IMR-90 (cell line): ENCODE measurements around the gene TOE1. TPM values are rescaled to one million over a fixed set of nuclear protein-coding genes. Genes with fewer than 3 reads are reported as not detected.
A peak's percentile ranks its signal among the peaks of the same experiment; 100 is the strongest.

Source experiments
- ATAC-seq: fragments of 200-7000 bp; cut with Tn5 transposase; 2 replicates; pipeline ENCODE4 v1.9.1; 2020; ENCODE audit warnings: low read depth, mild to moderate bottlenecking, moderate library complexity
- BruUV-seq: library from RNA; stranded (reverse); fragments of 400-500 nt; replicated peaks from 2 replicates; lab custom pipeline; 2021; lab: Mats Ljungman, UMichigan
- CTCF ChIA-PET: fragments of 300-600 bp; formaldehyde crosslinking; extraction: SDS; loops from one replicate; lab custom pipeline; 2021; ENCODE audit warnings: antibody characterized with exemption; lab: Yijun Ruan, JAX
- POLR2A ChIA-PET: fragments of 300-600 bp; sonication (Branson Sonifier 250); formaldehyde crosslinking; loops from one replicate; lab custom pipeline; 2022; ENCODE audit warnings: antibody characterized with exemption; ENCODE audit not compliant: unreplicated experiment; lab: Charles Lee
- DNase-seq: peaks from one replicate; pipeline ENCODE4 v3.0.0; 2013
- H2AFZ ChIP-seq: replicated peaks from 2 replicates; pipeline ENCODE3; 2013; ENCODE audit warnings: low read length, mild to moderate bottlenecking; ENCODE audit not compliant: poor library complexity
- H2AK5ac ChIP-seq: 2 replicates; pipeline ENCODE4 v1.6.1; 2013; ENCODE audit warnings: low read depth, low read length, inconsistent platforms
- H2AK9ac ChIP-seq: replicated peaks from 2 replicates; pipeline ENCODE3; 2013; ENCODE audit warnings: mild to moderate bottlenecking, low read depth, low read length, moderate library complexity; ENCODE audit not compliant: poor library complexity
- H2BK120ac ChIP-seq: 2 replicates; pipeline ENCODE4 v1.6.1; 2013; ENCODE audit warnings: low read depth, low read length, inconsistent platforms
- H2BK15ac ChIP-seq: 3 replicates; pipeline ENCODE4 v1.6.1; 2013; ENCODE audit warnings: low read depth, low read length, inconsistent platforms
- H2BK20ac ChIP-seq: 2 replicates; pipeline ENCODE4 v1.6.1; 2013; ENCODE audit warnings: low read depth, mild to moderate bottlenecking, inconsistent platforms, low read length, moderate library complexity
- H2BK5ac ChIP-seq: 2 replicates; pipeline ENCODE4 v1.6.1; 2013; ENCODE audit warnings: mild to moderate bottlenecking, low read depth, low read length, inconsistent platforms; ENCODE audit not compliant: poor library complexity, severe bottlenecking
- H3K14ac ChIP-seq: replicated peaks from 2 replicates; pipeline ENCODE4 v1.6.1; 2013; ENCODE audit warnings: low read depth, low read length, inconsistent platforms
- H3K18ac ChIP-seq: 2 replicates; pipeline ENCODE4 v1.6.1; 2013; ENCODE audit warnings: low read depth, low read length, control low read depth
- H3K23ac ChIP-seq: 2 replicates; pipeline ENCODE4 v1.6.1; 2013; ENCODE audit warnings: low read depth, low read length, inconsistent platforms
- H3K27ac ChIP-seq: 2 replicates; pipeline ENCODE4 v1.5.1; 2013; ENCODE audit warnings: mild to moderate bottlenecking, control low read depth, low read length; ENCODE audit not compliant: insufficient read depth
- H3K27me3 ChIP-seq: 2 replicates; pipeline ENCODE4 v1.6.1; 2013; ENCODE audit warnings: low read length; ENCODE audit not compliant: control insufficient read depth, insufficient read depth
- H3K36me3 ChIP-seq: 2 replicates; pipeline ENCODE4 v1.6.1; 2013; ENCODE audit warnings: low read length, mixed read lengths; ENCODE audit not compliant: control insufficient read depth, insufficient read depth
- H3K4ac ChIP-seq: 2 replicates; pipeline ENCODE4 v1.6.1; 2013; ENCODE audit warnings: low read depth, low read length, inconsistent platforms
- H3K4me1 ChIP-seq: 2 replicates; pipeline ENCODE4 v1.6.1; 2013; ENCODE audit warnings: low read length, mixed read lengths; ENCODE audit not compliant: control insufficient read depth, insufficient read depth
- H3K4me2 ChIP-seq: 2 replicates; pipeline ENCODE4 v1.6.1; 2013; ENCODE audit warnings: low read depth, mild to moderate bottlenecking, control low read depth, low read length, moderate library complexity
- H3K4me3 ChIP-seq: 2 replicates; pipeline ENCODE4 v1.5.1; 2013; ENCODE audit warnings: low read depth, mild to moderate bottlenecking, control low read depth, low read length, moderate library complexity; ENCODE audit not compliant: insufficient read depth
- H3K56ac ChIP-seq: 2 replicates; pipeline ENCODE4 v1.6.1; 2013; ENCODE audit warnings: low read length, inconsistent platforms; ENCODE audit not compliant: insufficient read depth; ENCODE audit errors: extremely low read depth
- H3K79me1 ChIP-seq, 2 experiments: 2 replicates each; pipeline ENCODE4 v1.6.1; 2013; ENCODE audit warnings: low read length in 2 of 2, inconsistent platforms in 1 of 2, low read depth in 1 of 2
- H3K9ac ChIP-seq: 2 replicates; pipeline ENCODE4 v1.6.1; 2013; ENCODE audit warnings: low read depth, low read length, control low read depth
- H3K9me1 ChIP-seq: 2 replicates; pipeline ENCODE4 v1.6.1; 2013; ENCODE audit warnings: low read length, inconsistent platforms; ENCODE audit not compliant: insufficient read depth
- H3K9me3 ChIP-seq: 2 replicates; pipeline ENCODE4 v1.6.1; 2013; ENCODE audit warnings: low read length; ENCODE audit not compliant: control insufficient read depth, insufficient read depth
- H4K20me1 ChIP-seq: 2 replicates; pipeline ENCODE4 v1.6.1; 2013; ENCODE audit warnings: low read length, inconsistent platforms; ENCODE audit not compliant: insufficient read depth
- H4K5ac ChIP-seq: 2 replicates; pipeline ENCODE4 v1.6.1; 2013; ENCODE audit warnings: mild to moderate bottlenecking, low read depth, low read length, control low read depth
- H4K8ac ChIP-seq, 2 experiments: 2 replicates each; pipeline ENCODE4 v1.6.1; 2013; ENCODE audit warnings: low read depth in 2 of 2, low read length in 2 of 2, control low read depth in 1 of 2, inconsistent platforms in 1 of 2
- H4K91ac ChIP-seq: 2 replicates; pipeline ENCODE4 v1.6.1; 2013; ENCODE audit warnings: low read depth, low read length, inconsistent platforms; ENCODE audit not compliant: insufficient read depth
- BHLHE40 ChIP-seq: fragments of 150-350 bp; IDR thresholded peaks from 2 replicates; pipeline ENCODE4 v1.6.1; 2016; ENCODE audit warnings: mild to moderate bottlenecking, low read depth, low read length
- CEBPB ChIP-seq: IDR thresholded peaks from 2 replicates; pipeline ENCODE4 v1.6.1; 2012; ENCODE audit warnings: low read depth, low read length, improper control_type of control experiment
- CTCF ChIP-seq: conservative IDR thresholded peaks from 2 replicates; pipeline ENCODE4 v1.5.1; 2012; ENCODE audit warnings: mild to moderate bottlenecking, low read depth, low read length, improper control_type of control experiment
- MXI1 ChIP-seq: IDR thresholded peaks from 2 replicates; pipeline ENCODE4 v1.6.1; 2012; ENCODE audit warnings: low read depth, mild to moderate bottlenecking, low read length, moderate library complexity, borderline replicate concordance
- POLR2A ChIP-seq: IDR thresholded peaks from 2 replicates; pipeline ENCODE4 v1.6.1; 2012; ENCODE audit warnings: mild to moderate bottlenecking, low read depth, low read length
- RAD21 ChIP-seq: IDR thresholded peaks from 2 replicates; pipeline ENCODE4 v1.6.1; 2012; ENCODE audit warnings: low read length, improper control_type of control experiment
- RFX5 ChIP-seq: IDR thresholded peaks from 2 replicates; pipeline ENCODE4 v1.8.0; 2012; ENCODE audit warnings: low read depth, mild to moderate bottlenecking, low read length, moderate library complexity
- SMC3 ChIP-seq: fragments of 150-350 bp; IDR thresholded peaks from 2 replicates; pipeline ENCODE4 v1.6.1; 2016; ENCODE audit warnings: low read depth, mild to moderate bottlenecking, antibody characterized with exemption, low read length, moderate library complexity
- WGBS, 2 experiments: methylation state at CpG; one replicate each; pipeline versions ENCODE4 v1.1.5 to v1.1.7; 2013; ENCODE audit warnings: missing lambda C conversion rate in 2 of 2; ENCODE audit not compliant: insufficient read length in 1 of 2; ENCODE audit errors: extremely low coverage in 2 of 2; 5-methylcytosine and 5-hydroxymethylcytosine counted together
- dilution Hi-C: fragments of 300-500 bp; cut with HindIII; formaldehyde crosslinking; loops from one replicate; pipeline ENCODE4 v1.14.3; 2018; ENCODE audit warnings: low sequenced_read_pairs; ENCODE audit not compliant: unreplicated experiment
- in situ Hi-C: fragments of 300-500 bp; cut with MboI; formaldehyde crosslinking; loops from 3 replicates; pipeline ENCODE4 v1.14.3; 2019; ENCODE audit warnings: low sequenced_read_pairs, inconsistent platforms, mixed read lengths
- intact Hi-C: fragments of 100-400 bp; cut with micrococcal nuclease; formaldehyde crosslinking; loops from 2 replicates; pipeline ENCODE4 v1.10.0; 2022
- polyA plus RNA-seq, 3 experiments: library from polyadenylated mRNA; depleted of rRNA; stranded (reverse); fragments of >200 nt; gene quantifications; 2 replicates each; pipeline ENCODE4 v1.2.3, GENCODE V29; 2012; ENCODE audit warnings: low replicate concordance in 1 of 3
- total RNA-seq: library from RNA; depleted of rRNA; stranded (reverse); fragments of >200 nt; gene quantifications from 2 replicates; pipeline ENCODE4 v1.2.3, GENCODE V29; 2012
- TF ChIP-seq, protein P1 (sequence below): fragments of 150-350 bp; IDR thresholded peaks from 2 replicates; pipeline ENCODE4 v1.6.1; 2017; ENCODE audit warnings: mild to moderate bottlenecking, antibody characterized with exemption, low read length, low read depth

The TOE1 gene
- total and polyA plus RNA-seq, 2 of the 4 experiments (the other 2 are of a cell fraction), result 15.5 to 18.6 TPM

- Histone ChIP-seq H4K91ac (no peak overlapping the region), H2AFZ (peak overlapping the region; percentile 23), H3K56ac (no peak overlapping the region), H4K8ac (no peak overlapping the region), H3K9me1 (peaks cover 3% of the 10 kb centered on the region; the same call in 1 of the 2 replicates), H3K27ac (no peak overlapping the region), H3K4me2 (no peak overlapping the region), H4K5ac (no peak overlapping the region), H2AK5ac (no peak overlapping the region), H3K9me3 (no peaks in the 10 kb centered on the region), H2BK15ac (no peak overlapping the region), H2BK120ac (no peak overlapping the region), H2BK20ac (no peak overlapping the region), H3K9ac (no peak overlapping the region), H3K4me1 (peaks cover 4% of the 10 kb centered on the region; the same call in 1 of the 2 replicates), H3K36me3 (no peaks in the 10 kb centered on the region), H2AK9ac (no peak overlapping the region), H3K23ac (no peak overlapping the region), H3K4ac (no peak overlapping the region), H3K14ac (no peak overlapping the region), H3K27me3 (no peaks in the 10 kb centered on the region), H4K20me1 (no peaks in the 10 kb centered on the region), H3K18ac (no peak overlapping the region), H3K4me3 (no peak overlapping the region), H2BK5ac (no peak overlapping the region), H3K79me1 (peaks cover 0 to 11% of the 10 kb centered on the region in 2 experiments; a peak in 2 of 4 replicates)
- BruUV-seq, result no TSS peak
- dilution Hi-C loops (no loop called here), intact Hi-C loops (loop anchor here (1.0 to 10.0 kb wide), 7 partner anchors 93 to 583 kb away; partner anchors contain the start of genes BTBD19, DYNLT4, PLK3 and RNU5D-1), in situ Hi-C loops (loop anchor here (5.0 to 10.0 kb wide), 2 partner anchors 288 to 465 kb away; partner anchors contain the start of genes HECTD3 and UROD)
- CTCF ChIA-PET, result interaction anchor here (0.5 to 7.2 kb wide), 8 partner anchors 9 to 286 kb away, joined by 3 to 53 read pairs (median 3); no protein-coding TSS in a partner anchor
- WGBS, 2 experiments, result 20% methylated on average over 1 of the region's 4 CpGs; no CpG with 5 or more reads in 1 of the 2 experiments
- POLR2A ChIA-PET, result interaction anchor here (0.6 kb wide), 1 partner anchor 1408 kb away, joined by 3 read pairs; no protein-coding TSS in a partner anchor
- DNase-seq (peak; percentile 84), ATAC-seq (peak; percentile 17; the same call in 1 of the 2 replicates)
- TF ChIP-seq CTCF (peak; percentile 86), POLR2A (no peak), MXI1 (no peak), RAD21 (peak; percentile 92), SMC3 (peak; percentile 91), CEBPB (no peak), BHLHE40 (no peak), RFX5 (no peak)
- TF ChIP-seq, protein P1, sequence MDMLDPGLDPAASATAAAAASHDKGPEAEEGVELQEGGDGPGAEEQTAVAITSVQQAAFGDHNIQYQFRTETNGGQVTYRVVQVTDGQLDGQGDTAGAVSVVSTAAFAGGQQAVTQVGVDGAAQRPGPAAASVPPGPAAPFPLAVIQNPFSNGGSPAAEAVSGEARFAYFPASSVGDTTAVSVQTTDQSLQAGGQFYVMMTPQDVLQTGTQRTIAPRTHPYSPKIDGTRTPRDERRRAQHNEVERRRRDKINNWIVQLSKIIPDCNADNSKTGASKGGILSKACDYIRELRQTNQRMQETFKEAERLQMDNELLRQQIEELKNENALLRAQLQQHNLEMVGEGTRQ, result no peak
These were observed 39.8 kb upstream of the TOE1 start for GRCh38 chr1:45299981-45300668.
